Gastrocnemius medialis (tissue), 4 donors: Measurements from ENCODE around the gene CCDC92. TPM values are rescaled to one million over a fixed set of nuclear protein-coding genes. Genes with fewer than 3 reads are reported as not detected.

ENCODE experiments used
- ATAC-seq, 2 donors: fragments of 150-250 bp; one replicate each; pipeline ENCODE4 v1.9.1; 2016
- DNase-seq, 2 donors: peaks; one replicate each; pipeline ENCODE4 v3.0.0-alpha.2; 2019
- H3K27ac ChIP-seq, 4 donors: fragments of 200-600 bp; sonication (generic); 1 replicate in 1 of 4; 2 replicates in 3 of 4; pipeline ENCODE4 v1.5.1; 2016 to 2018; ENCODE audit warnings: mild to moderate bottlenecking in 2 of 4, moderate library complexity in 1 of 4
- H3K27me3 ChIP-seq, 3 donors: fragments of 200-600 bp; sonication (generic) in 2 of 3; 1 replicate in 1 of 3; 2 replicates in 2 of 3; pipeline versions ENCODE4 v1.5.1 to v1.6.0; 2016 to 2019; ENCODE audit warnings: mild to moderate bottlenecking in 1 of 3, moderate library complexity in 1 of 3
- H3K36me3 ChIP-seq, 2 donors: fragments of 200-600 bp; sonication (generic) in 1 of 2; one replicate each; pipeline ENCODE4 v1.5.1; 2017 to 2018
- H3K4me1 ChIP-seq, 2 donors: fragments of 200-600 bp; sonication (generic) in 1 of 2; one replicate each; pipeline ENCODE4 v1.5.1; 2016 to 2017; ENCODE audit warnings: mild to moderate bottlenecking in 2 of 2
- H3K4me3 ChIP-seq, 4 donors: fragments of 200-600 bp; sonication (generic) in 3 of 4; 1 replicate in 1 of 4; 2 replicates in 3 of 4; pipeline ENCODE4 v1.5.1; 2016 to 2019; ENCODE audit warnings: mild to moderate bottlenecking in 2 of 4
- H3K9me3 ChIP-seq, 3 donors: fragments of 200-600 bp; sonication (generic) in 2 of 3; 1 replicate in 1 of 3; 2 replicates in 2 of 3; pipeline ENCODE4 v1.5.1; 2016 to 2019
- POLR2A ChIP-seq, 2 donors: fragments of 450-650 bp; IDR thresholded peaks; one replicate each; pipeline ENCODE4 v1.6.1; 2017; ENCODE audit warnings: antibody characterized with exemption in 2 of 2, mild to moderate bottlenecking in 2 of 2, moderate library complexity in 2 of 2
- in situ Hi-C, 4 donors: fragments of 200-750 bp; cut with MboI; loops; one replicate each; pipeline versions ENCODE4 v1.15.0 to v1.8.0; 2017; ENCODE audit warnings: low sequenced_read_pairs in 4 of 4
- intact Hi-C: fragments of 100-400 bp; cut with DNase I; formaldehyde crosslinking; loops from one replicate; pipeline ENCODE4 v1.15.1; 2023; ENCODE audit warnings: low total_unique reads
- total RNA-seq, 4 donors: library from RNA; depleted of rRNA; stranded (reverse); fragments of >200 nt; gene quantifications; one replicate each; pipeline versions ENCODE4 v1.1.0 to v1.2.3, GENCODE V29; 2016
- TF ChIP-seq, protein P1 (sequence below), 5 experiments: fragments of 450-650 bp in 3 of 5; fragments of 200-600 bp in 2 of 5; sonication (generic) in 2 of 5; IDR thresholded peaks in 4 of 5; conservative IDR thresholded peaks in 1 of 5; 1 replicate in 4 of 5; 2 replicates in 1 of 5; pipeline ENCODE4 v1.5.1; 2016 to 2019; ENCODE audit warnings: antibody characterized with exemption in 5 of 5, mild to moderate bottlenecking in 3 of 5, moderate library complexity in 3 of 5

CCDC92 gene
- total RNA-seq, 4 donors from 2014 or later: 21.1 to 29.1 (median 23.7) TPM

DNA sequence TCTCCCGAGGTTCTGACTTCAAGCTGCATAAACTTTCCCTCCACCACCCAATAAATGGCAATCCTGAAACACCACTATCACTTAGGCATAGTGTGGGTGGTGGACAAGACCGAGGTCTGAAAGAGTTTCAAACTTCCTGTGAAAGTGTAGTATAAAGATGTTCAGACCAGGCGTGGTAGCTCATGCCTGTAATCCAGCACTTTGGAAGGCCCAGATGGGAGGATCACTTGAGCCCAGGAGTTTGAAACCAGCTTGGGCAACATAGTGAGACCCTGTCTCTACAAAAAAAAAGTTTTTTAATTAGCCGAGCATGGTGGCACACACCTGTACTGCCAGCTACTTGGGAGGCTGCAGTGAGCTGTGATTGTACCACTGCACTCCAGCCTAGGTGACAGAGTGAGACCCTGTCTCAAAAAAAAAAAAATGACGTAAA is 61.9 kb downstream of the CCDC92 start:
- in situ Hi-C loops: no loop called here
- TF ChIP-seq POLR2A (IDR thresholded peaks at IDR 0.05): no peak
- TF ChIP-seq, protein P1, sequence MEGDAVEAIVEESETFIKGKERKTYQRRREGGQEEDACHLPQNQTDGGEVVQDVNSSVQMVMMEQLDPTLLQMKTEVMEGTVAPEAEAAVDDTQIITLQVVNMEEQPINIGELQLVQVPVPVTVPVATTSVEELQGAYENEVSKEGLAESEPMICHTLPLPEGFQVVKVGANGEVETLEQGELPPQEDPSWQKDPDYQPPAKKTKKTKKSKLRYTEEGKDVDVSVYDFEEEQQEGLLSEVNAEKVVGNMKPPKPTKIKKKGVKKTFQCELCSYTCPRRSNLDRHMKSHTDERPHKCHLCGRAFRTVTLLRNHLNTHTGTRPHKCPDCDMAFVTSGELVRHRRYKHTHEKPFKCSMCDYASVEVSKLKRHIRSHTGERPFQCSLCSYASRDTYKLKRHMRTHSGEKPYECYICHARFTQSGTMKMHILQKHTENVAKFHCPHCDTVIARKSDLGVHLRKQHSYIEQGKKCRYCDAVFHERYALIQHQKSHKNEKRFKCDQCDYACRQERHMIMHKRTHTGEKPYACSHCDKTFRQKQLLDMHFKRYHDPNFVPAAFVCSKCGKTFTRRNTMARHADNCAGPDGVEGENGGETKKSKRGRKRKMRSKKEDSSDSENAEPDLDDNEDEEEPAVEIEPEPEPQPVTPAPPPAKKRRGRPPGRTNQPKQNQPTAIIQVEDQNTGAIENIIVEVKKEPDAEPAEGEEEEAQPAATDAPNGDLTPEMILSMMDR (IDR thresholded peaks at IDR 0.05 in 4 of 5, conservative IDR thresholded peaks at IDR 0.05 in 1 of 5): no peak

DNA sequence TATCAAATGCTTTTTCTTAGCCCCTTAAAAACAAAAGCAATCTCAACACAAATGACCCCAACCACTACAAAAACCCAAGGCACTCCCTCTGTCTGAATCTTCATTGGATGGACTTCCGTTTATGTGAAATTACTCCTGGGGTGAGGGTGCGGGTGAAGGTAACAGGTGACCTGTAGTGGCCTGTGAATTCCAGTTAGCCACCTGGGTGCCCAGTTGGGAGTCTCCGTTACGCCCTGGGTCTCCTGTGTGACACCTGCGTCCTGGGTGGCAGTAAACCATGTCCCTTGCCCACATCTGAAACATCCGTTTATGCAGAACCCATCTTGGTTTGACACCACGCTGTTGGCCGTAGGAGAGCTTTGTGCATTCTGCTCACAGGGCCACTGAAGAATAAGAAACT is 62.6 kb downstream of the CCDC92 start:
- DNase-seq (no peak), ATAC-seq (no peak)
- Histone ChIP-seq H3K9me3 (no peaks in the 10 kb centered on the region), H3K27ac (no peak overlapping the region), H3K27me3 (peaks cover 0 to 5% (median 0%) of the 10 kb centered on the region in 3 donors), H3K4me1 (no peaks in the 10 kb centered on the region), H3K36me3 (no peaks in the 10 kb centered on the region), H3K4me3 (no peak overlapping the region)
- in situ Hi-C loops (no loop called here), intact Hi-C loops (no loop called here)
- no peak for TF ChIP-seq POLR2A (IDR thresholded peaks at IDR 0.05)
- TF ChIP-seq, protein P1 (IDR thresholded peaks at IDR 0.05 in 4 of 5, conservative IDR thresholded peaks at IDR 0.05 in 1 of 5): no peak

More for the DNA sequence above, 61.9 kb downstream of the CCDC92 start:
- no peak for DNase-seq
- no peak overlapping the region for H3K27ac ChIP-seq
- H3K4me3 ChIP-seq: no peak overlapping the region
- H3K4me1 ChIP-seq: no peaks in the 10 kb centered on the region
- no peaks in the 10 kb centered on the region for H3K9me3 ChIP-seq
- intact Hi-C loops: no loop called here
- H3K36me3 ChIP-seq: no peaks in the 10 kb centered on the region
- peaks cover 0 to 5% (median 0%) of the 10 kb centered on the region in 3 donors for H3K27me3 ChIP-seq
- ATAC-seq: no peak

DNA sequence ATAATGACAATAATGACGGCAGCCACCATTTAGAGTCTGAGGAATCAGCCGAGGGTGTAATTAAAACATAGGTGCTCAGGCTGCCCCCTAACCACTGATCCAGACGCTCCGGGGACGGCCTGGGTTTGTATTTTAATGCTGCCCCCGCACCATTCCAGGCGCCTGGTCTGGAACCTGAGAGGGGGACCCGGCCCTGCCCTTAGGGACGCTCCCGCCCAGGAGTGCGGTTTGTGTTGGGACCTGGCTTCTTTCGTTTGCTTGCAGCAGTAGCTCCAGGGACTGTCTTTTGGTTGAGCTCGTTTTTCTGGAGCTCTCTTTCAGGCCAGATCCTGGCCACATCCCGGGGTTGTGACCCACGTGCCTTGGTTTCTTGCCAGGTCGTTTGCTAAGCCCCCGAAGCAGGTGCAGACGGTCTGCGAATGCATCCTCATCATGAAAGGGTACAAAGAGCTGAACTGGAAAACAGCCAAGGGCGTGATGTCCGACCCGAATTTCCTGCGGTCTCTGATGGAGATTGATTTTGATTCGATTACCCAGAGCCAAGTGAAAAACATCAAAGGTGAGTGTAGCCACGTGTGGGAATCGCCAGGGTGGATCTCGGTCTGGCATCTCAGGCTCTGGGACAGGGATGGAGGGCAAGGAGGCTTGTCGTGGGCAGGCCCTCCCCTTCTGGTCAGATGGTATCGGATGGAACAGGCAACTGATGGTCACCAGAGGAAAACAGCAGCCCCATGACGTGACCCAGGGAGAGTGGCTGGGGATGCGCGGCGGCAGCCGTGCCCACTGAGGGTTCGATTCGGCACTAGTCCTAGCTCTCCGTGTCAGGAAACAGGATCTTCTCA is 63.5 kb downstream of the CCDC92 start:
- DNase-seq (no peak), ATAC-seq (no peak)
- in situ Hi-C loops (loop anchor here in 2 of 4 donors (5.0 to 10.0 kb wide), 3 partner anchors 76 to 126 kb away; no protein-coding TSS in a partner anchor), intact Hi-C loops (loop anchor here (5.0 kb wide), 1 partner anchor 73 kb away; no protein-coding TSS in a partner anchor)
- H3K4me1 ChIP-seq: no peaks in the 10 kb centered on the region
- H3K9me3 ChIP-seq: no peaks in the 10 kb centered on the region
- H3K27me3 ChIP-seq: peaks cover 0 to under 1% (median 0%) of the 10 kb centered on the region in 3 donors
- no peak overlapping the region for H3K27ac ChIP-seq
- H3K36me3 ChIP-seq: no peaks in the 10 kb centered on the region
- TF ChIP-seq, protein P1 (IDR thresholded peaks at IDR 0.05 in 4 of 5, conservative IDR thresholded peaks at IDR 0.05 in 1 of 5): no peak
- TF ChIP-seq POLR2A (IDR thresholded peaks at IDR 0.05): no peak
- H3K4me3 ChIP-seq: no peak overlapping the region

DNA sequence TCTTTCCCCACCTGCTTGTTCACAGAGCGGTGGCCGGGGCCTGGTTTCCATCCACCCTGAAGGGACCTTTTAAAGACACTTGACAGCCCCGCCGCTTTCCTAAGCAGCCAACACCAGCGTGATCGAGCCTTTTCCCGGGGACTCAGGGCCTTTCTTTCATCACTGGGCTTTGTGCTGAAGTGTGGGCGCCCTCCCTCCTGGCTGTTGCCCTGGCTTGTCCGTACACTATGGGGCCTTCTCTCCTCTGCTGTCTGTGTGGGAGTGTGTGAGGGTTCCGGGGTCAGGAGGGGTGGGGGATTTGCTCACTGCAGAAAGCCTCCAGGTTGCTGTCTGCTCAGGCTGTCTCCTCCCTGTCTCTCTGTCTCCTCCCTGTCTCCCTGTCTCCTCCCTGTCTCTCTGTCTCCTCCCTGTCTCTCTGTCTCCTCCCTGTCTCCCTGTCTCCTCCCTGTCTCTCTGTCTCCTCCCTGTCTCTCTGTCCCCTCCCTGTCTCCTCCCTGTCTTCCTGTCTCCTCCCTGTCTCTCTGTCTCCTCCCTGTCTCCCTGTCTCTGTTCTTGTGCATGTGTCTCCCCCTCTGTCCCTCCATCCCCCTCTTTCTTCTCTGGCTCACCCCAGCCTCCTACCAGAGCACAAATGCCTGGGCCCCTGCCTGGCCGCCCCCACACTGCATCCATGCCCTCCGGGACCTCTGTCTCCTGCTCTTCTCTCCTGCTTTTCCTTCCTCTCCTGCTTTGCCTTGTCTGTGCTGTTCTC is 64.7 kb downstream of the CCDC92 start:
- H3K27ac ChIP-seq: no peak overlapping the region
- no peaks in the 10 kb centered on the region for H3K4me1 ChIP-seq
- H3K36me3 ChIP-seq: no peaks in the 10 kb centered on the region
- H3K27me3 ChIP-seq: no peaks in the 10 kb centered on the region
- ATAC-seq (no peak), DNase-seq (no peak)
- no peaks in the 10 kb centered on the region for H3K9me3 ChIP-seq
- in situ Hi-C loops: loop anchor here in 2 of 4 donors (5.0 to 10.0 kb wide), 3 partner anchors 77 to 127 kb away; no protein-coding TSS in a partner anchor
- no peak overlapping the region for H3K4me3 ChIP-seq
- intact Hi-C loops: loop anchor here (5.0 kb wide), 1 partner anchor 74 kb away; no protein-coding TSS in a partner anchor
- TF ChIP-seq, protein P1 (IDR thresholded peaks at IDR 0.05 in 4 of 5, conservative IDR thresholded peaks at IDR 0.05 in 1 of 5): no peak
- TF ChIP-seq POLR2A (IDR thresholded peaks at IDR 0.05): no peak
